ENCODE data around the gene CHRM3. TPM values are rescaled to one million over a fixed set of nuclear protein-coding genes. Genes with fewer than 3 reads are reported as not detected.

Gene CHRM3
- total RNA-seq, 1 experiment from 2014 or later, result 0.13 TPM

DNA sequence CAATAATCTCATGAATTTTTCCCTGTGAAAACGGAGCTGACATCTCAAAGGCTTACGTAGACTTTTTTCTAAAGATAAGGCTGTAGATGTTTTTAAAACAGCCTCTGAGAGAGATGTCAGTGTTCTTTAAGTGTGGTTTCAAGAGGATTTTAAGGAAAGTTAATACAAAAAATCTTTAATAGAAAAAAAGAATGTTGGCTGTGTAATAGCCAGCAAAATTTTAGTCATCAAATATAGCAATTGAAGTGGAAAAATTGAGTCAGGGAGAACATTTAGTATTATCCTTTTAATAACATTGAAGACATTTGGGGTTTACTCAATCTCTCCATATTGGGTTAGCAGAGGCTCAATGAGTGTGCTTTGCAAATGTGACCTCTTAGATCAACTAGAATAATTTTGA, 38.6 kb upstream of the CHRM3 start:
- DNase-seq (ENCODE audit: low read depth, low spot score) (no peak), ATAC-seq (no peak)
- Histone ChIP-seq H3K4me1 (ENCODE audit: control insufficient read depth, insufficient read depth, low read length) (no peaks in the 10 kb centered on the region), H3K4me3 (ENCODE audit: low read depth in 2 of 2, low read length in 2 of 2) (no peak overlapping the region), H3K27me3 (ENCODE audit: control insufficient read depth, insufficient read depth, low read length) (no peaks in the 10 kb centered on the region), H3K36me3 (ENCODE audit: control insufficient read depth, insufficient read depth, low read length) (no peaks in the 10 kb centered on the region), H3K9me3 (ENCODE audit: control insufficient read depth, insufficient read depth, low read depth, low read length) (no peaks in the 10 kb centered on the region), H3K27ac (ENCODE audit: low read length) (no peak overlapping the region)
- ChIA-PET POLR2A (no interaction called here), CTCF (no interaction called here)
- TF ChIP-seq REST (IDR thresholded peaks at IDR 0.05; ENCODE audit: insufficient read depth in 1 of 2, low read depth in 2 of 2, low read length in 1 of 2) (no peak), TCF7L2 (IDR thresholded peaks at IDR 0.05; ENCODE audit: low read depth, low read length) (no peak), SIN3A (IDR thresholded peaks at IDR 0.05; ENCODE audit: borderline replicate concordance, insufficient read depth, low read depth, low read length) (no peak), POLR2AphosphoS5 (IDR thresholded peaks at IDR 0.05; ENCODE audit: low read depth, low read length) (no peak), CTCF (IDR thresholded peaks at IDR 0.05) (no peak)
- in situ Hi-C loops (cut with HindIII; ENCODE audit: low pct_unique_long_range_greater_than_20kb, low sequenced_read_pairs), result no loop called here
- intact Hi-C loops (cut with micrococcal nuclease; ENCODE audit: unreplicated experiment), result no loop called here
- no TSS peak for BruUV-seq (replicated peaks)

DNA sequence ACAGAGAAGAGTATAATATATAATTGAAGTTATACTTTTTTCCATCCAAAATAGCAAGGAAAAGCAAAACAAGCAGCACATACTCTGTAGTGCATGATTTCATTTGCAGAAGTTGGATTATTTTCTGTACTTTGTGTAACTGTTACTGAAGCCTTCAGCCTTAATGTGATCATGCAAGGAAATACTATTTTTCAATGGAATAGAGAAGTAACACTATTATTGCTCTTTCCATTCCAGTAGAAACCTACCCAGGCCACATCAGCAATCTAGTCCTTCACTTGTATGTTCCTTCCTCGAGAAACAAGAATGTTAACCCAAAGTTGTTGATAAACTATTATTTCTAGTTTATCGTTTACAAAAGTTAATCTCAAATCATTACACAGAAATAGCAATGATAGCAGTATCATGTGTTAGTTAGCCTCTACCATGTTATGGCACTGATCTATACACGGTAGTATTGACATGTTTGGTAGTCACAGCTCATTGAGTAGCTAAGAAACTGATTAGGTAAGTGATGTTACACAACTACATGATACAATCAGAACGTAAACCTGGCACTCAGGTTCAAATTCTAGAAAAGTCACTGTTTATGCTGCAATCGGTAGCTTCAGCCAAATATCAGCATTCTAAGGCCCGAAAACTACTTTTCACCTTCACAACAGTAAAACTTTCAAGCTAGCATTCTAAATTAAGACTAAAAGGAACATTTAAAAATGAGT, 37.6 kb upstream of the CHRM3 start:
- CTCF ChIA-PET, result no interaction called here
- intact Hi-C loops (cut with micrococcal nuclease; ENCODE audit: unreplicated experiment), result no loop called here
- Histone ChIP-seq H3K27ac (ENCODE audit: low read length) (no peak overlapping the region), H3K9me3 (ENCODE audit: control insufficient read depth, insufficient read depth, low read depth, low read length) (no peaks in the 10 kb centered on the region), H3K4me3 (ENCODE audit: low read depth in 2 of 2, low read length in 2 of 2) (no peak overlapping the region), H3K27me3 (ENCODE audit: control insufficient read depth, insufficient read depth, low read length) (no peaks in the 10 kb centered on the region), H3K4me1 (ENCODE audit: control insufficient read depth, insufficient read depth, low read length) (no peaks in the 10 kb centered on the region), H3K36me3 (ENCODE audit: control insufficient read depth, insufficient read depth, low read length) (no peaks in the 10 kb centered on the region)
- POLR2A ChIA-PET, result no interaction called here
- in situ Hi-C loops (cut with HindIII; ENCODE audit: low pct_unique_long_range_greater_than_20kb, low sequenced_read_pairs), result no loop called here
- TF ChIP-seq REST (IDR thresholded peaks at IDR 0.05; ENCODE audit: insufficient read depth in 1 of 2, low read depth in 2 of 2, low read length in 1 of 2), result no peak
- no peak for DNase-seq (ENCODE audit: low read depth, low spot score)
- BruUV-seq (replicated peaks), result no TSS peak
- ATAC-seq, result no peak
